Measurements from ENCODE around the gene CACNG5. TPM values are rescaled to one million over a fixed set of nuclear protein-coding genes. Genes with fewer than 3 reads are reported as not detected.

CACNG5 gene
- total and polyA plus RNA-seq, 4 donors = not detected

- no peak for DNase-seq (ENCODE audit: low spot score)
- H3K4me3 ChIP-seq (ENCODE audit: low read depth in 1 of 3, low read length in 3 of 3) = no peak overlapping the region
- WGBS = 82% methylated on average over 14 of the region's 14 CpGs
- H3K9me3 ChIP-seq (ENCODE audit: control insufficient read depth in 4 of 4, low read length in 3 of 4) = peaks cover 0 to 2% (median 0%) of the 10 kb centered on the region in 4 donors
- no peak overlapping the region for H3K9ac ChIP-seq (ENCODE audit: low read depth in 1 of 2, low read length in 2 of 2)
- H3K36me3 ChIP-seq (ENCODE audit: control insufficient read depth in 4 of 4, insufficient read depth in 3 of 4, low read depth in 1 of 4, low read length in 3 of 4) = no peaks in the 10 kb centered on the region
- H3K27ac ChIP-seq (ENCODE audit: low read depth in 1 of 2, low read length in 2 of 2) = no peak overlapping the region
- no peak for TF ChIP-seq YY1 (IDR thresholded peaks at IDR 0.05)
- no peak for TF ChIP-seq GABPA (IDR thresholded peaks at IDR 0.05 in 1 of 2, conservative IDR thresholded peaks at IDR 0.05 in 1 of 2)
- no peak for TF ChIP-seq RXRA (IDR thresholded peaks at IDR 0.05)
- TF ChIP-seq NR2F2 (IDR thresholded peaks at IDR 0.05) = no peak
- no peak for TF ChIP-seq MAX (IDR thresholded peaks at IDR 0.05)
- no peak for TF ChIP-seq CTCF (IDR thresholded peaks at IDR 0.05; ENCODE audit: low read depth, low read length, missing input control)
- TF ChIP-seq TAF1 (conservative IDR thresholded peaks at IDR 0.05) = no peak
- TF ChIP-seq HNF4A (conservative IDR thresholded peaks at IDR 0.05) = no peak
- no peak for TF ChIP-seq JUND (IDR thresholded peaks at IDR 0.05)
- no peak for TF ChIP-seq FOXA1 (IDR thresholded peaks at IDR 0.05)
- TF ChIP-seq HNF4G (IDR thresholded peaks at IDR 0.05) = no peak
- TF ChIP-seq ATF3 (IDR thresholded peaks at IDR 0.05) = no peak
- no peak for TF ChIP-seq SP1 (IDR thresholded peaks at IDR 0.05)
- TF ChIP-seq, protein P1, sequence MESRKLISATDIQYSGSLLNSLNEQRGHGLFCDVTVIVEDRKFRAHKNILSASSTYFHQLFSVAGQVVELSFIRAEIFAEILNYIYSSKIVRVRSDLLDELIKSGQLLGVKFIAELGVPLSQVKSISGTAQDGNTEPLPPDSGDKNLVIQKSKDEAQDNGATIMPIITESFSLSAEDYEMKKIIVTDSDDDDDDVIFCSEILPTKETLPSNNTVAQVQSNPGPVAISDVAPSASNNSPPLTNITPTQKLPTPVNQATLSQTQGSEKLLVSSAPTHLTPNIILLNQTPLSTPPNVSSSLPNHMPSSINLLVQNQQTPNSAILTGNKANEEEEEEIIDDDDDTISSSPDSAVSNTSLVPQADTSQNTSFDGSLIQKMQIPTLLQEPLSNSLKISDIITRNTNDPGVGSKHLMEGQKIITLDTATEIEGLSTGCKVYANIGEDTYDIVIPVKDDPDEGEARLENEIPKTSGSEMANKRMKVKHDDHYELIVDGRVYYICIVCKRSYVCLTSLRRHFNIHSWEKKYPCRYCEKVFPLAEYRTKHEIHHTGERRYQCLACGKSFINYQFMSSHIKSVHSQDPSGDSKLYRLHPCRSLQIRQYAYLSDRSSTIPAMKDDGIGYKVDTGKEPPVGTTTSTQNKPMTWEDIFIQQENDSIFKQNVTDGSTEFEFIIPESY (IDR thresholded peaks at IDR 0.05) = no peak
- TF ChIP-seq REST (IDR thresholded peaks at IDR 0.05) = no peak
- peaks cover 0 to 3% (median 0%) of the 10 kb centered on the region in 4 donors for H3K27me3 ChIP-seq (ENCODE audit: control insufficient read depth in 4 of 4, insufficient read depth in 4 of 4, low read length in 3 of 4)
- H3K4me1 ChIP-seq (ENCODE audit: control insufficient read depth in 4 of 4, insufficient read depth in 4 of 4, low read length in 3 of 4) = no peaks in the 10 kb centered on the region
Observed at GRCh38 chr17:66849032-66849655, 14.2 kb downstream of the CACNG5 start.
